Chondrocyte (in vitro differentiated cells): ENCODE results near the gene FREM1. TPM values are rescaled to one million over a fixed set of nuclear protein-coding genes. Genes with fewer than 3 reads are reported as not detected.

Experiments used
- DNase-seq: peaks from one replicate; pipeline ENCODE4 v3.0.0; 2021; ENCODE audit warnings: mixed read lengths, low spot score
- H3K27ac Mint-ChIP-seq: one replicate; pipeline ENCODE4 v1.8.0; 2021; ENCODE audit warnings: mild to moderate bottlenecking, moderate library complexity, mixed read lengths; ENCODE audit not compliant: unreplicated experiment
- H3K27me3 Mint-ChIP-seq: 2 replicates; pipeline ENCODE4 v1.8.0; 2021; ENCODE audit warnings: low read depth, mixed read lengths
- H3K36me3 Mint-ChIP-seq: 2 replicates; pipeline ENCODE4 v1.8.0; 2021; ENCODE audit warnings: low read depth, mixed read lengths
- H3K4me1 Mint-ChIP-seq: 2 replicates; pipeline ENCODE4 v1.8.0; 2021; ENCODE audit warnings: low read depth, mild to moderate bottlenecking, mixed read lengths
- H3K4me3 Mint-ChIP-seq: one replicate; pipeline ENCODE4 v1.8.0; 2021; ENCODE audit warnings: mild to moderate bottlenecking, moderate library complexity, mixed read lengths; ENCODE audit not compliant: unreplicated experiment
- H3K9me3 Mint-ChIP-seq: 2 replicates; pipeline ENCODE4 v1.8.0; 2021; ENCODE audit warnings: low read depth, mixed read lengths
- total RNA-seq: library from RNA; stranded (reverse); gene quantifications from 3 replicates; pipeline ENCODE4 v1.2.1, GENCODE V29; 2021
- TF ChIP-seq, protein P1 (sequence below): fragments of 200-600 bp; sonication (generic); IDR thresholded peaks from 2 replicates; pipeline ENCODE4 v1.5.0; 2021; ENCODE audit warnings: antibody characterized with exemption, mild to moderate bottlenecking, moderate library complexity

The FREM1 gene
- total RNA-seq, 1 donor from 2014 or later = 2.2 TPM

DNA sequence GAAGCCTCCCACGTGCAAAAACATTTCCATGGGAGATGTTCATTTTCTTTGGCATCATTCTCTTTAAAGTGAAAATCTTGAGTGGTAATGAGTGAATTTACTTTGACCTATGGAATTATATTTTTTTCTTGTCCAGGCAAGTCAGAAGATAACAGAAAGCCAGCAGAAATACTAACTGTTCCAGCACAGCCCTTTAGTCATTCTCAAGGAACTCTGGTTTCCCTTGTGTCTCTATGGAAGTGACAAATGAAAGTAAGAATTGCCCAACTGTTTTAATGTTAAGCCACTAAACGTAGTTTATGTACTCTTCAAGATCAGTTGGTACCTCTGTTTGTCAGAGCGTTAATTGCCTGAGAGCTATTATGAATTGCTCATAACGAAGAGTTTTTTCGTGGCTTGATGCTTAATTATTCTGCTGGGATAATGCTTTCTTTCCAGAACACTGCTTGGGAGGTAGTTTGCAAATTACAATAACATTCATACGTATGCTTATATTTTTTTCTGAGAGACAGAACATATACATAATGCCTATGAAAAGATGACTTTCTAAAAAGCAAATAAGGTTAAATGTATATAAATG is 103.2 kb downstream of the FREM1 start:
- Mint-ChIP-seq H3K4me1 (peaks cover 7% of the 10 kb centered on the region), H3K9me3 (no peaks in the 10 kb centered on the region)

DNA sequence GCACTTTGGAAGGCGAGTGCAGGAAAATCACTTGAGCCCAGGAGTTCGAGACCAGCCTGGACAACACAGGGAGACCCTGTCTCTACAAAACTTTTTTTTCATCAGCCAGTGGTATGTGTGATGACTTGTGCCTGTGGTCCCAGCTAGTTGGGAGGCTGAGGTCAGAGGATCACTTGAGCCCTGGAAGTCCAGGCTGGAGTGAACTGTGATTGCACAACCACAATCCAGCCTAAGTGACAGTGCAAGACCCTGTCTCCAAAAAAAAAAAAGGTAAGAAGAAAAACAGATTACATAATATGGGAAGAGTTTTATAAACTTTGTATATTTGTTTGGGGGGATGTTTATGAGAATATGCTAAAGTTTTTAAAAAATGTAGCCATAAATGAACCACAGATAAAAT is 111.2 kb downstream of the FREM1 start:
- no peaks in the 10 kb centered on the region for H3K36me3 Mint-ChIP-seq
- H3K4me1 Mint-ChIP-seq = no peaks in the 10 kb centered on the region
- no peak overlapping the region for H3K27ac Mint-ChIP-seq
- TF ChIP-seq, protein P1, sequence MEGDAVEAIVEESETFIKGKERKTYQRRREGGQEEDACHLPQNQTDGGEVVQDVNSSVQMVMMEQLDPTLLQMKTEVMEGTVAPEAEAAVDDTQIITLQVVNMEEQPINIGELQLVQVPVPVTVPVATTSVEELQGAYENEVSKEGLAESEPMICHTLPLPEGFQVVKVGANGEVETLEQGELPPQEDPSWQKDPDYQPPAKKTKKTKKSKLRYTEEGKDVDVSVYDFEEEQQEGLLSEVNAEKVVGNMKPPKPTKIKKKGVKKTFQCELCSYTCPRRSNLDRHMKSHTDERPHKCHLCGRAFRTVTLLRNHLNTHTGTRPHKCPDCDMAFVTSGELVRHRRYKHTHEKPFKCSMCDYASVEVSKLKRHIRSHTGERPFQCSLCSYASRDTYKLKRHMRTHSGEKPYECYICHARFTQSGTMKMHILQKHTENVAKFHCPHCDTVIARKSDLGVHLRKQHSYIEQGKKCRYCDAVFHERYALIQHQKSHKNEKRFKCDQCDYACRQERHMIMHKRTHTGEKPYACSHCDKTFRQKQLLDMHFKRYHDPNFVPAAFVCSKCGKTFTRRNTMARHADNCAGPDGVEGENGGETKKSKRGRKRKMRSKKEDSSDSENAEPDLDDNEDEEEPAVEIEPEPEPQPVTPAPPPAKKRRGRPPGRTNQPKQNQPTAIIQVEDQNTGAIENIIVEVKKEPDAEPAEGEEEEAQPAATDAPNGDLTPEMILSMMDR = no peak
- no peak for DNase-seq
- H3K27me3 Mint-ChIP-seq = peaks cover 2% of the 10 kb centered on the region
- H3K9me3 Mint-ChIP-seq = no peaks in the 10 kb centered on the region
- no peak overlapping the region for H3K4me3 Mint-ChIP-seq

More for the DNA sequence above, 103.2 kb downstream of the FREM1 start:
- no peak for DNase-seq
- Mint-ChIP-seq H3K4me3 (no peak overlapping the region), H3K27me3 (no peaks in the 10 kb centered on the region), H3K27ac (no peak overlapping the region), H3K36me3 (no peaks in the 10 kb centered on the region)
- TF ChIP-seq, protein P1 = no peak

DNA sequence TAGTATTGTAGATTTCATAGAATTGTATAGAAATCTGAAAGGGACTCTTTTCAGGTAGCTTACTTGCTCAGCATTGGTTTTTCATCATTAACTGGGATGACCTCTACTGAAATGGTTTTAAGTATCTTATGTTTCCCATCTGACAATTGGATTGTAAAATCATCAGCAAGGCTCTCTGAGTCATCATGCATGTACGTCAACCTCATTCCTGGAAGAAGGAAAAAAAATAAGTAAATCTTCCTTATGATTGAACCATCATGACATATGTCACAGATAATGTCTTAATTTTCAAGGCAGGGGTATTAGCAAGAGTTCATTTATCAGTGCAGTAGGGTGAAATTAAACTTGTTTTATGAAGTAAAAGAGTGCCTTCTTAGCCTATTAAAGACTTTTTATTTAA is 112.8 kb downstream of the FREM1 start:
- peaks cover 2% of the 10 kb centered on the region for H3K36me3 Mint-ChIP-seq
- H3K4me1 Mint-ChIP-seq = no peaks in the 10 kb centered on the region
- no peak overlapping the region for H3K27ac Mint-ChIP-seq
- no peaks in the 10 kb centered on the region for H3K9me3 Mint-ChIP-seq
- no peak for DNase-seq
- TF ChIP-seq, protein P1 = no peak
- no peak overlapping the region for H3K4me3 Mint-ChIP-seq
- H3K27me3 Mint-ChIP-seq = peaks cover 2% of the 10 kb centered on the region

DNA sequence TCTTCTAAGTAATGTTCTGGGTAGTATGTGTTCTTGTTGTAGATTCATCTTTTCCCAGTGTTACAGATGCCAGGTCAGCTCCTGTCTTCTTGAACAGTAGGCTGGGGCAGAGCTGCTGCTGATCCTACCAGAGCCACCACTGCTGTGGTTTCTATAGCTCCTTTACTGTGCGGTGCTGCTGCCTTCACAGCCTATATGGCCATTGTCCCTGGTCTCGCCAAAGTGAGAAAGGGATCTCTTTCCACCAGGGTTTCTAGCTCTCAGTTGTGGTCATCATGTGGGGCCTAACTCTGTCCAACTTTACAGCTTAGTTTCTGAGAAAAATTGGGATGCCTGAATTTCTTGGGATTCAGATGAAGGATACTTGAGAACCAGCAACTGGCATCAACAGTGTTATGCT is 116.8 kb downstream of the FREM1 start:
- no peaks in the 10 kb centered on the region for H3K9me3 Mint-ChIP-seq
- TF ChIP-seq, protein P1 = no peak
- H3K27ac Mint-ChIP-seq = no peak overlapping the region
- H3K36me3 Mint-ChIP-seq = peaks cover 2% of the 10 kb centered on the region
- H3K4me3 Mint-ChIP-seq = no peak overlapping the region
- H3K4me1 Mint-ChIP-seq = no peaks in the 10 kb centered on the region
- peaks cover 2% of the 10 kb centered on the region for H3K27me3 Mint-ChIP-seq
- no peak for DNase-seq

DNA sequence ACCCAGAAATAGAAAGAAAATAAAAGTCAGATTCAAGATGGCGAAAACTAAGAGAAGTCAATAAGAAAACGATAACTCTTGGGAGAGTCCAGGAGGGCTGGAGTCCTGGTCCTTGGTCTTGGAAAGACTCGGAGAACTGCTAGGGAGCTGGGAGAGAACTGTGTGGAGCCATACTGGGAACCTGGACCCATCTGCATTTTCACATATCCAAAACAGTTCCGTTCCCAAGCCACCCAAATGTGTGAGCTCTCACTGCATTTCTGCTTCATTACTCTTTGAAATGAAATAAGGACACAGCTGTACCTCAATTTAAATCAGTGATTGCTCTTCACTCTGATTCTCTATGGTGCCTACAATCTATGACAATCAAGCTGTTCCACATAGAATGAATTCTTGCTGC is 119.6 kb downstream of the FREM1 start:
- peaks cover 2% of the 10 kb centered on the region for H3K27me3 Mint-ChIP-seq
- TF ChIP-seq, protein P1 = no peak
- H3K4me1 Mint-ChIP-seq = no peaks in the 10 kb centered on the region
- no peak overlapping the region for H3K27ac Mint-ChIP-seq
- DNase-seq = no peak
- H3K9me3 Mint-ChIP-seq = peaks cover 2% of the 10 kb centered on the region
- no peak overlapping the region for H3K4me3 Mint-ChIP-seq
- H3K36me3 Mint-ChIP-seq = peaks cover 4% of the 10 kb centered on the region
